Colon (tissue), 2 donors: Measurements from ENCODE around the gene SLC16A7.

Experiments
- FAIRE-seq: peaks from 2 replicates; lab custom pipeline; 2012; peaks lifted over from hg19 to GRCh38; lab: Jason Lieb, UNC
- donor health status: control.
- donor health status: control.

The SLC16A7 gene

GRCh38 chr12:59624732-59625460 lies 29.1 kb downstream of the SLC16A7 start:
- FAIRE-seq, result no peak

- FAIRE-seq, result no peak
These were observed 30.6 kb downstream of the SLC16A7 start for GRCh38 chr12:59626382-59626781.

- no peak for FAIRE-seq
These were observed 31.8 kb downstream of the SLC16A7 start for GRCh38 chr12:59627582-59627981.

GRCh38 chr12:59629890-59630289 lies 34.1 kb downstream of the SLC16A7 start:
- FAIRE-seq, result no peak

GRCh38 chr12:59632408-59632807 lies 36.6 kb downstream of the SLC16A7 start:
- FAIRE-seq, result no peak

GRCh38 chr12:59634254-59634653 lies 38.4 kb downstream of the SLC16A7 start:
- FAIRE-seq, result no peak

- FAIRE-seq, result no peak
These were observed 41.3 kb downstream of the SLC16A7 start for GRCh38 chr12:59636945-59637691.

GRCh38 chr12:59637692-59638070 lies 41.9 kb downstream of the SLC16A7 start:
- no peak for FAIRE-seq

GRCh38 chr12:59643550-59643949 lies 47.7 kb downstream of the SLC16A7 start:
- FAIRE-seq, result no peak

GRCh38 chr12:59645242-59645641 lies 49.4 kb downstream of the SLC16A7 start:
- FAIRE-seq, result no peak

GRCh38 chr12:59646636-59647035 lies 50.8 kb downstream of the SLC16A7 start:
- FAIRE-seq, result no peak

- no peak for FAIRE-seq
These were observed 53.4 kb downstream of the SLC16A7 start for GRCh38 chr12:59649203-59649602.

GRCh38 chr12:59650588-59651228 lies 54.9 kb downstream of the SLC16A7 start:
- no peak for FAIRE-seq

GRCh38 chr12:59651229-59651920 lies 55.5 kb downstream of the SLC16A7 start:
- peak; percentile 45 for FAIRE-seq

GRCh38 chr12:59652130-59652529 lies 56.3 kb downstream of the SLC16A7 start:
- FAIRE-seq, result peak; percentile 43

GRCh38 chr12:59654061-59654460 lies 58.2 kb downstream of the SLC16A7 start:
- FAIRE-seq, result peak; percentile 82

- no peak for FAIRE-seq
These were observed 61.4 kb downstream of the SLC16A7 start for GRCh38 chr12:59657266-59657665.

- FAIRE-seq, result no peak
These were observed 61.9 kb downstream of the SLC16A7 start for GRCh38 chr12:59657711-59658110.

- FAIRE-seq, result no peak
These were observed 64.3 kb downstream of the SLC16A7 start for GRCh38 chr12:59660148-59660547.

GRCh38 chr12:59660921-59661597 lies 65.2 kb downstream of the SLC16A7 start:
- FAIRE-seq, result no peak

GRCh38 chr12:59664495-59664894 lies 68.7 kb downstream of the SLC16A7 start:
- FAIRE-seq, result no peak

- FAIRE-seq, result no peak
These were observed 69.9 kb downstream of the SLC16A7 start for GRCh38 chr12:59665701-59666100.
